H9 (cell line): ENCODE measurements around the gene PALD1. TPM values are rescaled to one million over a fixed set of nuclear protein-coding genes. Genes with fewer than 3 reads are reported as not detected.

Experiments
- DNase-seq: peaks from one replicate; pipeline ENCODE4 v3.0.0-alpha.2; 2017
- H2AFZ ChIP-seq: one replicate; pipeline ENCODE4 v1.6.1; 2013; ENCODE audit warnings: mild to moderate bottlenecking, low read length, control low read depth, moderate library complexity
- H2AK5ac ChIP-seq: 2 replicates; pipeline ENCODE4 v1.6.1; 2013; ENCODE audit warnings: low read length, control low read depth, mixed read lengths; ENCODE audit not compliant: insufficient read length
- H2BK120ac ChIP-seq: one replicate; pipeline ENCODE4 v1.6.1; 2013; ENCODE audit warnings: low read depth, mild to moderate bottlenecking, low read length, control low read depth, inconsistent platforms; ENCODE audit not compliant: poor library complexity, severe bottlenecking
- H2BK12ac ChIP-seq: 2 replicates; pipeline ENCODE4 v1.6.1; 2013; ENCODE audit warnings: low read length, control low read depth, mixed read lengths, low read depth; ENCODE audit not compliant: insufficient read length
- H2BK15ac ChIP-seq: 2 replicates; pipeline ENCODE4 v1.6.1; 2013; ENCODE audit warnings: low read depth, low read length, control low read depth
- H2BK20ac ChIP-seq: one replicate; pipeline ENCODE4 v1.6.1; 2013; ENCODE audit warnings: low read depth, mild to moderate bottlenecking, low read length, control low read depth, inconsistent platforms; ENCODE audit not compliant: poor library complexity, severe bottlenecking
- H2BK5ac ChIP-seq: 2 replicates; pipeline ENCODE4 v1.6.1; 2013; ENCODE audit warnings: low read length, control low read depth, mixed read lengths; ENCODE audit not compliant: insufficient read length
- H3K14ac ChIP-seq: 2 replicates; pipeline ENCODE4 v1.6.1; 2013; ENCODE audit warnings: low read length, control low read depth; ENCODE audit not compliant: insufficient read depth
- H3K18ac ChIP-seq: 2 replicates; pipeline ENCODE4 v1.6.1; 2013; ENCODE audit warnings: low read depth, mild to moderate bottlenecking, mixed read lengths, low read length, control low read depth; ENCODE audit not compliant: insufficient read length
- H3K23ac ChIP-seq: 2 replicates; pipeline ENCODE4 v1.6.1; 2013; ENCODE audit warnings: low read length, control low read depth, mixed read lengths, low read depth; ENCODE audit not compliant: insufficient read length
- H3K23me2 ChIP-seq: 2 replicates; pipeline ENCODE4 v1.6.1; 2013; ENCODE audit warnings: low read depth, mild to moderate bottlenecking, mixed read lengths, low read length, control low read depth; ENCODE audit not compliant: insufficient read length, poor library complexity, severe bottlenecking
- H3K27ac ChIP-seq: 2 replicates; pipeline ENCODE4 v1.5.1; 2013; ENCODE audit warnings: low read length, control low read depth, mixed read lengths, low read depth; ENCODE audit not compliant: insufficient read length
- H3K27me3 ChIP-seq: 2 replicates; pipeline ENCODE4 v1.6.1; 2013; ENCODE audit warnings: low read length, control low read depth, inconsistent platforms; ENCODE audit not compliant: insufficient read depth
- H3K4ac ChIP-seq: 2 replicates; pipeline ENCODE4 v1.6.1; 2013; ENCODE audit warnings: low read depth, mild to moderate bottlenecking, control low read depth, inconsistent platforms, low read length, moderate library complexity
- H3K4me1 ChIP-seq: 2 replicates; pipeline ENCODE4 v1.6.1; 2013; ENCODE audit warnings: low read length, control low read depth, inconsistent platforms; ENCODE audit not compliant: insufficient read depth
- H3K4me2 ChIP-seq: 2 replicates; pipeline ENCODE4 v1.6.1; 2013; ENCODE audit warnings: low read length, control low read depth, mixed read lengths; ENCODE audit not compliant: insufficient read length, insufficient read depth
- H3K56ac ChIP-seq: 2 replicates; pipeline ENCODE4 v1.6.1; 2013; ENCODE audit warnings: low read depth, mild to moderate bottlenecking, mixed read lengths, low read length, control low read depth; ENCODE audit not compliant: insufficient read length
- H3K79me1 ChIP-seq: 2 replicates; pipeline ENCODE4 v1.6.1; 2013; ENCODE audit warnings: low read depth, mild to moderate bottlenecking, moderate library complexity, low read length, control low read depth, inconsistent platforms; ENCODE audit not compliant: insufficient read depth, poor library complexity, severe bottlenecking
- H3K79me2 ChIP-seq: 2 replicates; pipeline ENCODE4 v1.6.1; 2013; ENCODE audit warnings: low read length, control low read depth, inconsistent platforms; ENCODE audit not compliant: insufficient read depth
- H3K9ac ChIP-seq: 2 replicates; pipeline ENCODE4 v1.6.1; 2013; ENCODE audit warnings: low read length, control low read depth, mixed read lengths; ENCODE audit not compliant: insufficient read length; ENCODE audit errors: extremely low read depth
- H3K9me3 ChIP-seq: one replicate; pipeline ENCODE4 v1.6.1; 2013; ENCODE audit warnings: low read depth, low read length, inconsistent platforms; ENCODE audit not compliant: control insufficient read depth
- H3T11ph ChIP-seq: one replicate; pipeline ENCODE4 v1.6.1; 2013; ENCODE audit warnings: mild to moderate bottlenecking, low read length, control low read depth, inconsistent platforms
- H4K20me1 ChIP-seq: one replicate; pipeline ENCODE4 v1.6.1; 2013; ENCODE audit not compliant: control insufficient read depth, insufficient read length, insufficient read depth
- H4K5ac ChIP-seq: 2 replicates; pipeline ENCODE4 v1.6.1; 2013; ENCODE audit warnings: low read depth, mild to moderate bottlenecking, mixed read lengths, low read length, control low read depth; ENCODE audit not compliant: insufficient read length
- H4K8ac ChIP-seq: replicated peaks from 2 replicates; pipeline ENCODE4 v1.6.1; 2013; ENCODE audit warnings: low read length, control low read depth, mixed read lengths, low read depth; ENCODE audit not compliant: insufficient read length
- H4K91ac ChIP-seq: 2 replicates; pipeline ENCODE4 v1.6.1; 2013; ENCODE audit warnings: low read depth, mild to moderate bottlenecking, moderate library complexity, mixed read lengths, low read length, control low read depth; ENCODE audit not compliant: insufficient read length
- H3K27ac Mint-ChIP-seq, 3 experiments: 2 replicates in 2 of 3; 3 replicates in 1 of 3; pipeline ENCODE4 v1.8.0; 2020 to 2021; ENCODE audit warnings: mixed read lengths in 3 of 3, mild to moderate bottlenecking in 1 of 3, moderate library complexity in 1 of 3
- H3K27me3 Mint-ChIP-seq: 2 replicates; pipeline ENCODE4 v1.8.0; 2021; ENCODE audit warnings: low read depth, mild to moderate bottlenecking, moderate library complexity, mixed read lengths
- H3K36me3 Mint-ChIP-seq, 3 experiments: 2 replicates in 2 of 3; 3 replicates in 1 of 3; pipeline ENCODE4 v1.8.0; 2020 to 2021; ENCODE audit warnings: low read depth in 3 of 3, mixed read lengths in 3 of 3; ENCODE audit not compliant: insufficient read depth in 1 of 3
- H3K4me1 Mint-ChIP-seq, 2 experiments: 2 replicates each; pipeline ENCODE4 v1.8.0; 2020; ENCODE audit warnings: mixed read lengths in 2 of 2
- H3K4me3 Mint-ChIP-seq, 2 experiments: 2 replicates in 1 of 2; 3 replicates in 1 of 2; pipeline ENCODE4 v1.8.0; 2020 to 2021; ENCODE audit warnings: mild to moderate bottlenecking in 2 of 2, mixed read lengths in 2 of 2, moderate library complexity in 1 of 2
- H3K9me3 Mint-ChIP-seq, 2 experiments: 2 replicates in 1 of 2; 3 replicates in 1 of 2; pipeline ENCODE4 v1.8.0; 2020; ENCODE audit warnings: mild to moderate bottlenecking in 2 of 2, mixed read lengths in 2 of 2, moderate library complexity in 1 of 2
- CTCF ChIP-seq: fragments of 200-600 bp; sonication (generic); conservative IDR thresholded peaks from 3 replicates; pipeline ENCODE4 v1.8.0; 2021; ENCODE audit warnings: antibody characterized with exemption, mild to moderate bottlenecking
- WGBS: extraction: QIAGEN DNeasy Blood & Tissue Kit; methylation state at CpG from one replicate; pipeline ENCODE4 v1.1.7; 2013; ENCODE audit warnings: missing lambda C conversion rate, low lambda C conversion rate, mixed read lengths; ENCODE audit not compliant: insufficient read length; ENCODE audit errors: extremely low coverage; 5-methylcytosine and 5-hydroxymethylcytosine counted together
- total RNA-seq: library from RNA; stranded (reverse); gene quantifications from 2 replicates; pipeline ENCODE4 v1.2.1, GENCODE V29; 2021

The PALD1 gene
- total RNA-seq, 1 experiment from 2014 or later = 21.1 TPM

- Mint-ChIP-seq H3K27ac (no peak overlapping the region), H3K36me3 (no peaks in the 10 kb centered on the region), H3K4me1 (peaks cover 24 to 32% of the 10 kb centered on the region in 2 experiments), H3K9me3 (no peaks in the 10 kb centered on the region), H3K27me3 (peaks cover 3% of the 10 kb centered on the region; the same call in 1 of the 2 replicates), H3K4me3 (no peak overlapping the region)
- no peak overlapping the region for H2BK15ac ChIP-seq
- no peaks in the 10 kb centered on the region for H3K79me1 ChIP-seq
- H2BK12ac ChIP-seq = no peak overlapping the region
- TF ChIP-seq CTCF = no peak
- no peak overlapping the region for H2AFZ ChIP-seq
- no peak overlapping the region for H3K14ac ChIP-seq
- no peaks in the 10 kb centered on the region for H4K20me1 ChIP-seq
- no peak for DNase-seq
- H3K79me2 ChIP-seq = no peaks in the 10 kb centered on the region
- no peak overlapping the region for H3K4ac ChIP-seq
- H2BK120ac ChIP-seq = no peak overlapping the region
- WGBS = no CpG with 5 or more reads among the region's 10 CpGs
- H3K23ac ChIP-seq = no peak overlapping the region
- H4K5ac ChIP-seq = no peak overlapping the region
- H4K8ac ChIP-seq = no peak overlapping the region
- peaks cover 5% of the 10 kb centered on the region; the same call in 1 of the 2 replicates for H3K4me1 ChIP-seq
- no peak overlapping the region for H2AK5ac ChIP-seq
- no peak overlapping the region for H2BK20ac ChIP-seq
- no peak overlapping the region for H3K56ac ChIP-seq
- no peak overlapping the region for H3K4me2 ChIP-seq
- H3K9me3 ChIP-seq = no peaks in the 10 kb centered on the region
- no peak overlapping the region for H3K18ac ChIP-seq
- H3K23me2 ChIP-seq = no peaks in the 10 kb centered on the region
- H3K27ac ChIP-seq = no peak overlapping the region
- no peak overlapping the region for H3T11ph ChIP-seq
- H2BK5ac ChIP-seq = no peak overlapping the region
- H3K27me3 ChIP-seq = no peaks in the 10 kb centered on the region
- H3K9ac ChIP-seq = no peak overlapping the region
- no peak overlapping the region for H4K91ac ChIP-seq
Measured at GRCh38 chr10:70588859-70589570, 110.4 kb downstream of the PALD1 start.
